Myocyte (in vitro differentiated cells): ENCODE results near the gene SLC25A13. TPM values are rescaled to one million over a fixed set of nuclear protein-coding genes. Genes with fewer than 3 reads are reported as not detected.

ENCODE experiments used
- DNase-seq: peaks from one replicate; pipeline ENCODE4 v3.0.0-alpha.2; 2012; ENCODE audit warnings: low read depth
- microRNA counts: library from miRNA; unstranded; fragments of <30 nt; microRNA quantifications from one replicate; lab custom pipeline; 2016
- microRNA-seq: library from miRNA; unstranded; fragments of <30 nt; microRNA quantifications from one replicate; pipeline ENCODE4, GENCODE V29; 2016
- total RNA-seq: library from RNA; depleted of rRNA; stranded (reverse); fragments of >200 nt; gene quantifications from 2 replicates; pipeline ENCODE4 v1.2.3, GENCODE V29; 2014

The SLC25A13 gene
- total RNA-seq, 1 donor from 2014 or later: 25.5 TPM

DNA sequence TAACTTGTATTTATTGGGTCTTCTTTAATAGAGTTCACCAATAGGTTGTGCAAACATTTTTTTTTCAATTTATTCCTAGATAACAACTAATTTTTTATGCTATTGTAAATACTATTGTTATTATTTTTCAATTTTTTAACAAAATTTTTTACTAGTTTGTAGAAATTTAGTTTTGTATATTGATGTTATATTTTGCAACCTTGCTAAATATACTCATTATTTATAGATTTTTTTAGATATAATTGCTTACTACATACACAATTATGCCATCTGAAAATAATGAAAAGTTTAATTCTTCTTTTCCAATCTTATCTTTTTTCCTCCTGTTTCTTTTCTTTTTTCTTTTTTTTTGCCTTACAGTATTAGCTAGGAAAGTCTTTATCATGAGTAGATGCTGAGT, 216.9 kb downstream of the SLC25A13 start:
- no peak for DNase-seq

DNA sequence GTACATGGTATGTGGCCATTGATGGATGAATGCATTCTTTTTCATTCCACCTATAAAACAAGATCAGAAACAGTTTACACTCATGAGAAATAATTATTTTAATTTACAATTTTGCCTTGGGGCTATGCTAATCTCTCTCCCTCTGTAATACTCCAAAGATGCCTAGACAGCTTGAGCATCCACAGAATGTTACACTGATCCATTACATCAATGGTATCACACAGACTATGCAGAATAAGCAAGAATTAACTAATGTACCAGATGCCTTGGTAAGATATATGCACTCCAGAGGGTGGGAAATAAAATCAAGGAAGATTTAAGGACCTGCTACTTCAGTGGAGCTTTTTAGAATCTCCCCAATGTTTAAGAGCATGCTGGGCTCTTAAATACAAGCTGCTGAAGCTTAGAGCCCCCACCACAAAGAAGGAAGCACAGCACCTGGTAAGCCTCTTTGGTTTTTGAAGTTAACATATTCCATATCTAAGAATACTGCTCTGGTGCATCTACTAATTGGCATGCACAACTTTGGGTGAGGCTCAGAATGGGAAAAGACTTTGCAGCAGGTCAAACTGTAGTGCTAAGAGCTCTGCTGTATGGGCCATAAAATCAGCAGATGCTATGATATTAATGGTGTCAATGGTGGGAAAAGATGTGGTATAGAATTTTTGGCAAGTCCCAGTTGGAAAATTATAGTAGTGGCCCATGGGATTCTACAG, 219.6 kb downstream of the SLC25A13 start:
- no peak for DNase-seq

DNA sequence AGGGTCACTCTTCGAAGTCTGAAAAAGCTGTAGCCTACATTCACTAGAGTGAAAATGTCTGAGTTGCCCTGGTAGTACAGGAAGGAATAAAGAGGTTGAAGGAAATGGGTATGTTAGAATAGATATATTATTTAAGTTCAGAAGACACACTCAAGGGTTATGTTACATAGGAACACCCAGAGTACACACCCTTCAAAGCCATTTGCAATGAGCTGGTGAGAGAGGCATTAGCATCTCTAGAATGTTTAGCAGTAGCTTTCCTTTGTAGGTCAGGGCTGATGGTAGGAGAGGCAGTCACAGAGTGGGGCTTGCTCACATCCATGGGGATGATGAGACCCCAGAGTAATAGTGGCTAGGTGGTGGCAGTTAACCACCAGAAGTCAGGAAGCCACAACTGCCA, 221.2 kb downstream of the SLC25A13 start:
- no peak for DNase-seq

DNA sequence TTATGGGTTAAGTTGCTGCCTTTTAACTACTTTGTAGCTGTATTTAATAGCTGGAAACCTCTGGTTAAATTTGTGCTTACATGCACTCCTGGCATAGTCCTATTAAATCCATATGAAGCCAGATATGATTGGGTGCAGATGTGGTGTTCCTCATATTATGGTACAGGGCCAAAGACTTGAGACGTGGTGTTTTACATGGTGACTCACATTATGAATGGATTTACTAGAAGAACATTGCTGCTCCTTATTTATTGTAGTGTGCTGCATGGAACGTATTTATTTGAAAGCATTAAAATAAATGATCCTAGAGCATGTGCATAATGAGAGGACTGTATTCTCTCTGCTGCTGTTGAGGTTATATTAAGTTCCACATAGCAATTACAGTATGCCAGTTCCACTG, 224.1 kb downstream of the SLC25A13 start:
- DNase-seq: no peak

DNA sequence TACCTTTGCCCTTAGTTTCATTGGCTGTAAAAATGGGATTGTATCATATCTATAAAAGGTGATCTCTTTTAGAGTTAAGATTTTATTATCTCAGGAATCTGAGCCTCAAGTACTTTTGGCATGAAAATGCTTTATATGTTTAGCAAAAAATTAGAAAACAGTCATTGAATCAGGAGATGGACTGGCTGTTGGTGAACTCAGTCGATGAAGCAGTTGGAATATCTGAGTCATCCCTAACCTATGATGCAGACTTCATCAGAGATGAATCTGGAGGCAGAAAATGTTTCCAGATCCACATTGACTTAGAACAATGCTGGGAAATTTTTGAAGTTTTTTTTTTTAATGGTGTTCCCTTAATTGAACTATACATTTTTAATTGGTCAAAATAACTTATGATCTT, 228.5 kb downstream of the SLC25A13 start:
- peak; percentile 63 for DNase-seq

DNA sequence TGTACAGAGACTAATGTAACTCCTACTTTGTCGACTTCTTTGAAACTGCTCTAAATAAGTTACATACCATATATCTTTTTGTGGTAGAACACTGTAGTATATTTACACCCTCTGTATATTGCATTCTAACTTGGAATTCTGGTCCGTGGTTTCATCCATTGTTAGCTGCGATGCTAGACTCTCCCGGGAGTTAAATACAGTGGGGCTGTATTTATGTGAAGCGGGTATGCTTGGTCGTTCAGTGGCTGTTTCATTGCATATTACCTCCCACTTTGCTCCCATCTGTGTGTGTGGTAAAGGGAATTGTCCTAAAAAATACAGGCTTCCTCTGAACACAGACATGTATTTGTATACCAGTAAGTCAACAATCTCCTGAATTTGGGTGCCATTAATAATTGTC, 231.1 kb downstream of the SLC25A13 start:
- no peak for DNase-seq

DNA sequence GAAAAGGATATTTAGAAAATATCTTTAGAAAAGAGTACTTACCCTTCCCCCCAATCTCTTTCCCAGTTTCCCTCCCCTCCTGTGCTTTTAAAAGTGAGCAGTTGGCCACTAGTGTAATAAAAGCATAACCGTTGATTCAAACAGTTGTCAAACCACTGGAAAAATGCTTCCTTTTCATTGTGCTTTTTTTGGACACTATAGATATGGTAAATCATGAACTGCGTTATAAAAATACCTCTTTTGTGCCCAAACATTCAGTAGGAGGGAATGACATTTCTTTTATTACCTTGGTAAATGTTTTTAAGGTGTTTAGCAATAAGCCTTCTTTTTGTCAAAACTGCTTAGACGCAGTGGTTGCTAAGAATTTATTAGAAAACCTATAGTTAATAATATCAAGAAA, 232.4 kb downstream of the SLC25A13 start:
- no peak for DNase-seq

DNA sequence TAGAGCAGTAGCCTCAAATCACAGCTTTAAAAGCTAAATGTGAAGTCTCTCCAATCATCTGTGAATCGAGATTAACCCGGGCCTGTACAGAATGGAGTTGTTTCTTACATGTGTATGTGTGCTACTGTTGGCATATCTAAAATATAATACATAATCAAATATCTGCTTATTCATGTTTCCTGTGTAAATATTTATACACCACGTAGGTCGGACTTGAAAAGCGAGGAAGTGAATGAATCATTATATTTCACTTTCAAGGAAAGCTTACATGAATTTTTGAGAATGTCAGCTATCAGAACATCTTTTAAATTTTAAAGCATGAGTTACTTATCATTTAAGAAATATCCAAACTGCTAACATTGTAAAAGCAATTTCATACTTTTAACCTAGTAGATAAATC, 233.3 kb downstream of the SLC25A13 start:
- no peak for DNase-seq

DNA sequence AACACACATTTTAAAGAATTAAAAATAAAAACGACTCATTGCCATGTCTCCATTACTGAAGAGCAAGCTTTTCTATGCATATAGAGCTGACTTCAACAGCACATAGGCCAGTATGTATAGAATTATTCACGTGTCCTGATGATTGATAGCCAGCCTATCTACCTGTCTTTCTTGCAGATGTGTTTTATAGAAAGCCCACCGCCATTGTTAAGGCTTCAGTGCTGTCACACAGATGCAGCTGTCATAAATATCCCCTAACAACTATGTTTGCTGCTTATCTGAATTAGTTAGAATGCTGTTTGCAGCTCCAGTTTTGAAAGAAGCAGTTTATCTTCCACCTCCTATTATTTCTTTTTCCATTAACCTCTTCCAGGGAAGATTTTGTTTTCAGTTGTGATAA, 235.9 kb downstream of the SLC25A13 start:
- DNase-seq: no peak

DNA sequence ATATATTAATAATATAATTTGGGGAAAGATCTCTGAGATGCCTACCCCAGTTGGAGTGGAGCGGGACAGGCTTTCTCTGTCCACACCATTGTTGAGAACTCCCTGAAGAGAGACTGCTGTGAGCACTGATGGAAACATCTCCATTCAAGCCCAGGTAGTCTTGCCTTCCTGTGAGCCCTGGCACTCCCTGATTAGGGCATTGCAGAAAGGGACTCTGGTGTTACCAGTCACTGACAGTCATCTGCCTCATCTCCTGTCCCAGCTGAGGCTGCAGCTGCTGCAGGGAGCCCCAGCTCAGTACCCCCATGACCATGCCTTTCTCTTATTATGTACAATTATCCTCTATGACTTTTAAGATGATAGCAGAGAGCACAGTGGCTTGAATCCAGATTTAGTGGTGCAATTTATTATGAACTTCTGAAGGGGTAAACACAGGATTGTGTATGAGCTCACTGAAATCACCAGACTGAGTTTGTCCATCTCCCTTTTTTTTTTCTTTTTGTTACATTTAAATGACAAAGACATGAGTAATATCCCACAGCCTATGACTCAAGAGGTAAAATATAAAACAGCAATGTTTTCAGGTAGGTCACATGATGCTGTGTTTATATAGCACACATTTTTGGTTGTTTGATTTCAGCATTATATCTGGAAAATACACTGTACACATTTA, 236.9 kb downstream of the SLC25A13 start:
- DNase-seq: peak; percentile 34

DNA sequence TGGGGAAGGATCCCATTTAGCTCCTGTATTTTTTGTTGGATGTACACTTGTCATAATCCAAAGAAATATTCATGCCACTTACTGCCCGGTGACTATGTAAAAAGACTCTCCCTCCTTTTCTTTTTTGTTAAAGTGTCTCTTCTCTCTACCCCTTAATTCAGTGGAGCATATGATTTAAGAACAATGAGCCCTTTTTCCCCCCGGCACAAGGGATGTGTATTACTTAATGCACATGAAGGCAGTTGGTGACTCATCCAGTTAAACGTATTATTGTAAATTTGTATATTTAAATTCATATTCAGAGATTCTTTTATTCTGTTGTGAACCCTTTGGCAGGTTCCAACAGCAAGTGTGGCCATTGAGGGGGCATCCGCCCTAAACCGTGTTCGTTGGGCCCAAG, 241.9 kb downstream of the SLC25A13 start:
- DNase-seq: no peak

DNA sequence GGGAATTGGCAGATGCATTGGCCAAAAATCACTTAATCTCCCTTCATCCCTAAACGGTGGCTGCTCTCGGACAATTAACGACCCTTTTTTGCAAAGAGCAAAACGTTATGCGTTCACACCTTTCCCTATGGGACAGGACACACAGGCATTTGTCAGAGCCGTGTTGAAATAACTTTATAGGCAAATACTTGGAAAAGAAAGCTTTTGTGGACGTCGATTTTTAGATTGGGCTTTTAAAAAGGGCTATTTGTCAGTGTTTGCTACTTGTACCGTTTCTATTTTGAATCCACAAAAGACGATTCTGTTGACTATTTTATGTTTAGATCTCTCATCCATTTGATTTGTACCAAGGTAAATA, 245.6 kb downstream of the SLC25A13 start:
- DNase-seq: no peak

DNA sequence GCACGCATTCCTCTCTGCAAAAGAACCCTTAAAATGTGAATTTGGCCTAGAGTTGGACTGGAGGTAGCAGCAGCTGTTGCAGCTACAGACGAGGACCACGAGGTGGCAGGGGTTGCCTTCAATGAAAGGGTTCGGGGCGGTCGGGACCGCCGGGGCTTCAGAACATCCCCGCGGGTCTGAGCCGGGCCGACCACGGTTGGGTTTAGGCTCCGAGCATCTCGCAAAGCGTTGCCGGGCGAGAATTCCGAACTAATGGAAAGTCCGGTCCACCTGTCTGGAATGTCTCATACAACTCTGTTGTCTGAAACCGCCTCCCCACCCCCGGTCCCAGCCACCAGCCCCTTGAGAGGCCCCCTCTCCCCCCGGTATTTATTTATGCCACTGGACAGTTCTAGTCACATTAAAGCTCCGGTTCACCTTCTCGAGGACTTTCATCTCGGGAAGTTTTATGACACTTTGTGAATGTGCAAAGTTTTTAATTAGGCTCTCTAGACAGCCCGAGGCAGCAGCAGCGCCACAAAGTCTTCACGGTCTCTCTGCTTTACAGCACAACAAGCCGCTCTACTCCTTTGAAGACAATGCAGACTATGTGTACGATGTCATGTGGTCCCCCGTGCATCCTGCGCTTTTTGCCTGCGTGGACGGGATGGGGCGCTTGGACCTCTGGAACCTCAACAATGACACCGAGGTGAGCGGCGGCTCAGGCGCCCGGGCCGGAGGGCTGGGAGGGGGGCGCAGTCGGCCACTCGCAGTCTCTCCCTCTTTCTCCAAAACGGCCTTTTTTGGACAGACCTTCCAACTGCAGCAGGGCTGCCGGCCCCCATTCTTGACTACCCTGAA, 246.2 kb downstream of the SLC25A13 start:
- DNase-seq: peak; percentile 70

DNA sequence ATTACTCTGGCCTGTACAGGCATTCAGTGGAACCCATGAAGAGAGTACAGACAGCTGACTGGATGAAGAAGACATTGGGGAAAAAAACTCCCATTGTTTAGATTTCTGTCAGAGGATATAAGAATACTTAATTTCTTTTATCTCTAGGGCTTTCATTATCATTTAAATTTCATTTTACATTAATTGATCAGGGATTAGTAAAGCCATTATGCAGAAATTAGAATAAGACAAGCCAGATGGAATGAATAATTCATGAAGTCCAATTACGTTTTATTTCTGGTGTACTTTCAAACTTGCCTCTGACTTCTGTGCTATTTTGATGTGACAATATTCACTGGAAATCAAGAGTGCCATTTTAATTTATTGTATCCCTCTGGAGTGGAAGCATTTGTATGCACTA, 247.0 kb downstream of the SLC25A13 start:
- DNase-seq: no peak

MicroRNAs encoded within 50 kb of the gene (microRNA counts, 767-probe panel; counts per million panel counts)
- microRNA hsa-miR-591 (lab: Ali Mortazavi, UCI): not detected

Small RNAs within 50 kb of the gene (microRNA-seq; reads per million reads assigned to microRNA genes)
- gene MIR591: not detected
